GM23338 (cell line): ENCODE data around the gene PCNX3. TPM values are rescaled to one million over a fixed set of nuclear protein-coding genes. Genes with fewer than 3 reads are reported as not detected.

Source experiments
- CREB1 ChIP-seq: fragments of 250-450 bp; sonication (Bioruptor Pico); IDR thresholded peaks from 2 replicates; pipeline ENCODE4 v1.5.0; 2020; ENCODE audit warnings: low read depth, mild to moderate bottlenecking, moderate library complexity
- ETS1 ChIP-seq: IDR thresholded peaks from 2 replicates; pipeline ENCODE4 v1.6.1; 2016; ENCODE audit warnings: antibody characterized with exemption
- EZH2 ChIP-seq: fragments of 200-600 bp; sonication (generic); IDR thresholded peaks from one replicate; pipeline ENCODE4 v1.8.0; 2017; ENCODE audit warnings: antibody characterized with exemption, mild to moderate bottlenecking, low read depth; ENCODE audit not compliant: unreplicated experiment
- EZH2phosphoT487 ChIP-seq: fragments of 200-600 bp; sonication (generic); IDR thresholded peaks from one replicate; pipeline ENCODE4 v1.8.1; 2018; ENCODE audit warnings: antibody characterized with exemption; ENCODE audit not compliant: unreplicated experiment
- NANOG ChIP-seq: IDR thresholded peaks from 2 replicates; pipeline ENCODE4 v1.6.1; 2016; ENCODE audit warnings: antibody characterized with exemption, borderline replicate concordance
- POLR2AphosphoS5 ChIP-seq: IDR thresholded peaks from 2 replicates; pipeline ENCODE4 v1.6.1; 2016; ENCODE audit warnings: antibody characterized with exemption, low read depth
- ZNF462 ChIP-seq: fragments of 250-450 bp; sonication (Bioruptor Pico); IDR thresholded peaks from 2 replicates; pipeline ENCODE4 v1.5.0; 2020; ENCODE audit warnings: mild to moderate bottlenecking, moderate library complexity
- polyA plus RNA-seq: library from polyadenylated mRNA; unstranded; fragments of >200 nt; fragmentation: Nextera tagmentation; extraction: Ambion mirVana; gene quantifications from 2 replicates; pipeline ENCODE4 v1.2.1, GENCODE V29; 2016
- total RNA-seq: library from RNA; depleted of rRNA; stranded (reverse); fragments of >200 nt; shearing (Covaris generic); gene quantifications from 2 replicates; pipeline ENCODE4 v1.2.3, GENCODE V29; 2014

The PCNX3 gene
- total and polyA plus RNA-seq, 2 experiments from 2014 or later: 8.7 to 52.2 TPM

- TF ChIP-seq ZNF462 (no peak), EZH2 (no peak), POLR2AphosphoS5 (no peak), ETS1 (no peak), NANOG (no peak), EZH2phosphoT487 (no peak), CREB1 (no peak)
Measured at GRCh38 chr11:65654375-65655349, 39.1 kb downstream of the PCNX3 start (continued).
